Measurements from ENCODE around the gene CHD5.

- TF ChIP-seq POLR2A (IDR thresholded peaks at IDR 0.05; ENCODE audit: insufficient read depth in 1 of 2, low read depth in 2 of 2, low read length in 2 of 2) = no peak
- TF ChIP-seq ZBTB33 (CRISPR knock-in tag; IDR thresholded peaks at IDR 0.05) = no peak
- TF ChIP-seq USF2 (IDR thresholded peaks at IDR 0.05; ENCODE audit: low read depth, low read length) = no peak
- no peak for TF ChIP-seq USF2 (CRISPR knock-in tag; IDR thresholded peaks at IDR 0.05; ENCODE audit: borderline replicate concordance)
Observed at GRCh38 chr1:6129313-6129712, 50.8 kb downstream of the CHD5 start.

Measured in HepG2 (cell line).